HG03575 (cell line): ENCODE measurements around the gene RGS8.

Experiments used
- ATAC-seq: cut with Tn5 transposase; IDR thresholded peaks from one replicate; pipeline ENCODE4 v1.9.1; 2021; ENCODE audit not compliant: unreplicated experiment, insufficient number of reproducible peaks, low FRiP score; ENCODE audit errors: extremely low read depth

The RGS8 gene

GRCh38 chr1:182684116-182684828, at the start of gene RGS8:
TSS of gene RGS8 (minus strand) at chr1:182684587. CDS start at chr1:182669649, 14,938 bp downstream.
- ATAC-seq = no peak

GRCh38 chr1:182731852-182732575, 47.6 kb upstream of the RGS8 start:
- no peak for ATAC-seq

DNA sequence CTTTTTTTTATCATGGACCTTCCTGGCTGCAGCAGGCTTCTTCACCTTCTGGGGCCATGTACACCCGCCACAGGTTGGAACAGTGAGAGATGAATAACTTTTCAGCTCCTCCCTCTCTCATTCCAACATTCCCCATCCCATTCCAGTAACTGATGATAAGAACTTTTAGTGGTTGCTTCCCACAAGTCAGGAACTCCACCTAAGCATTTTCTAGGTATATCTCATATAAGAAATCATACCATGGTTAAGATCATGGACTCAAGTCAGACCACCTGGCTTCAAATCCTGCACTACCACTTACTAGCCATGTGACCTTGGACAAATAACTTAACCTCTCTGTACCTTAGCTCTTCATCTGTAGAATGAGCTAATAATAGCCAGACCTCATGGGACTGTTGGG, 42.5 kb upstream of the RGS8 start:
- no peak for ATAC-seq

DNA sequence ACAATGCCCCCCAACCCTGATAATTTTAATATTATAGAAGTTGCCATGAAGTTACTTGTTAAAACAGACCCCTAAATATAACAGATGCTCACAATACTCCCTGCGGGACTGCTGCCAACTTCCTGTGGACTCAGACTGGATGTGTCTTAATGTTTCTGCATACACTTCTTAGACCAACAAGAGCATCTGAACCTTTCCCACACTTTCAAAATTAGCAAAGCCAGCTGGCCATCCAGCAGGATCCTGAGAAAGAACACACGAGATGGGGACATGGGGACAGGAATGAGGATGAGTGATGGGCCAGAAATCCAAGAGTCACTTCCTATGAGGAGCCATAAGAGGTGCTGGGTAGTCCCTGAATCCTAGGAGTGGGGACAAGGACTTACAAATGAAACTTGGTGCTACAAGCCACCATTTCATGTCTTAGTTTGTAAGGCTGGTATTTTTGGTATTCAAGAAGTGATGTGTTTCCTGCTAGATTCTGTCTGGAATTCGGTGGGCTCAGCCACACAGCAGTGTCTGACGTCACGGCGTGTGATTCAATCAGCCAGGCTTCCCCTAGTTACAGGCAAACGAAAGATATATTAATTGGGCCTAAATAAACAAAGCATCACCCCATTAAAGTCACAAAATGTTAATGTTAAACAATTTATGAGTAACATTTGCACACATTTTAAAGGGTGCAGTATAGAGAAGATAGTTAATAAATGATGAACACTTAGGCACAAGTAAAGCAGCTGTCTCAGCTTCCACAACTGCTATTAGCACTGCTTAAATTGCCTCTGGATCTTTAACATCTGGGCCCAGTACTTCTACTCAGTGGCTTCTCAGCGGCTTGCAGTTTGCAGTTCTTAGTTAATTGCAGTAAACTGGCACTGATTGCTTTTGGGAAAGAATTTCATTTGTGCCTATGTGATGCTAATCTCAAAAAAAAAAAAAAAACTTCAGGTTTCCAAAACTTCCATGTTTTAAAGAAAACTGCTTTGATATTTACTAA, 41.2 kb upstream of the RGS8 start:
- no peak for ATAC-seq

DNA sequence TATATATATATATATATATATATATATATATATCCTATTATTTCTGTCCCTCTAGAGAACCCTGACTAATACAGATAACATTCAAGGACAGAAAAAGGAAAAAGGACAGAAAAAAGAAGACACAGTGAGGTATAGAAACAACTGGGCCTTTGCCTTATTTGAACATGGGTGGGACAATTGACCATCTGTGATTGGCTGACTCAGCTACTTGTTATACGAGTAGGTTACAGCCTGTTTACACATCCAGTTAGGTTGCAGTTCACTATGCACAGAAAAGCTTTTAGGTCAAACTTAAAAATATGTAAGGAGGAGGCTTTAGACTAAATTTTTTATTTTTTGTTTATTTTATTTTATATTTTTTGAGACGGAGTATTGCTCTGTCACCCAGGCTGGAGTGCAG, 39.8 kb upstream of the RGS8 start:
- no peak for ATAC-seq

DNA sequence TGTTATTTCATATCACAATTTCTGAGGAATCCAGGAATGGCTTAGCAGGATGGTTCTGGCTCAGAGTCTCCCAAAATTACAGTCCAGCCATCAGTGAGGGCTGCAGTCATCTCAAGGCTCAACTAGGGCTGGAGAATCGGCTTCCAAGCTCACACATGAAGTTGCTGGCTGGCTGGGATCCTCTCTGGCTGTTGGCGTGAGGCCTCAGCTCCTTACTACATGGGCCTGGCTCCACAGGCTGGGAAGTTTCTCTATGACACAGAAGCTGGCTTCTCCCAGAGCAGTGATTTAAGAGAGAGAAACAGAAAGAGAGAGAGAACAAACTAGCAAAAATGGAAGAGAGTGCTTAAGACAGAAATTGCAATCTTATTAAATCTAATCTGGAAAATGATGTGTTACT, 38.8 kb upstream of the RGS8 start:
- ATAC-seq = no peak

DNA sequence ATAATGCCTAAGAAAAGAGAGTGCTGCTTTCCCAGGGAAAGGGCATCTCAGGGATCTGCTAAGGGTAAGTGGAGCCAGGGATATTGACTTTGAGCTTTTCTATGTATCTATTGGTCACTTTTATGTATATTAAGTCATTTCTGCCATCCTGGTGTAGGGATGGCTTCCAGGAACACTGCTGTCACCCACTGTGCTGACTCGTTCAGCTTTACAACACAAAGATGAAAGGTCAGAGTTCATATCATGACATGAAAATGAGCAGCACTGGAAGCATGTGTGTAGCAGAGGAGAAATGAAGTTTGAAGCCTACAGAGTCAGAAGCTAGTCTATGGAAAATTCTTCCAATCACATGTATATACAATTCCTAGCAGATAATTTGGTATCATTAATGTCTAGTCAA, 37.1 kb upstream of the RGS8 start:
- ATAC-seq = no peak

GRCh38 chr1:182720463-182720862, 36.1 kb upstream of the RGS8 start:
- ATAC-seq = no peak

DNA sequence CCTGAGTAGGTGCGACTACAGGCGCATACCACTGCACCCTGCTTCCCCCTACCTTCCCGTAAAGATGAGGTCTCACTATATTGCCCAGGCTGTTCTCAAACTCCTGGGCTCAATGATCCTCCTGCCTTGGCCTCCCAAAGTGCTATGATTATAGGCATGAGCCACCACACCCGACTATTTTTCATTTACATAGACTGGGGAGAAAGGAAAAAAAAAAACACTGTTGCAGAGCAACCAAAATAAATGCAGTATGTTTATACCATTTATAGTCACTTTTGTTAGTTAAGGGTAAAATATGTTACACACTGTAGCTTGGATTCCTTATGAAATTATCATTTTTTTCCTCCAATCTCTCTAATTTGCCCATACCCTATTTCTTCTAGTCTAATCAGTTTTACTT, 35.2 kb upstream of the RGS8 start:
- ATAC-seq = no peak

GRCh38 chr1:182718311-182718710, 33.9 kb upstream of the RGS8 start:
- ATAC-seq = no peak

DNA sequence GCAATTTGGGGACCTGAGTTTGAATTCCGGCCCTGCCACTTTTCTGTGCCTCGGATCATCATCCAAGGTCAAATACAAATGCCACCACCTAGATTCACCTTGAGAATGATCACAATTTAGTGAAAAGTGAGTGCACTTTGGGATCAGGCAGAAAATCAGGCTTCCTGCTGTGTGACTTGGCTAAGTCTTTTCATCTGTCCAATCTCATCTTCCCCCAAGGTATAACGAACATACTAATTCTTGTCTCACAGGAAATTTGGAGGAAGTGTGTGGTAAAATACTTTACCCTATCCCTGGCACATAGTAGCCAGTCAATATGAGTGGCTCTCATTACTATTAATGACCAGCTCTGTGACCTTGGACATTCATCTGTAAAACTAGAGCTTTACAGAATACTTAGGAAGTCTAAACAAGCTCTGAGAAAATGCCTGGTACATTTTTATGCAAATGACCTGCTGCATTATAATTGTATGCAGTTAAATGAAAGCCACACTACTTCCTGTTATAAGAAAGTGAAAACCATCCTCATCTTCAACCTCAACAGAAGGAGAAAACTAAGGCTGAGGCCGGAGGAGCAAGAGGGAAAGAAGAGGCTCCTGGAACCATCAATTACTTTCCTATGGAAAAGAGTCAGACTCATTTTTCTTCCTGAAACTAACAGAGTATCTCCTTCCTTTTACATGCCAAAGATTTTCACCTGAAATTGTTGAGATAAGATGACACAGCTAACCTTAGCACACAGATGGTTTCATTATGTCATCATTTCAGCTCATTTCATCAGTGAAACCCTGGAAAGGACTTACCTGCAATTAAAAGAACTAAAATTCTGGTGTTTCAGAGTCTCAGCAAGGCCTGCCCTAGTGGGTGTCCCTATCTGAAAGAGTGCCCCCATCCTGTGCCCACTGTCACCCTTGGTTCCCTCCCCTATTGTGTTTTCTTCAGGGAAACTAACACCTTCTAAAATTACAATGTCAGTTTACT, 32.6 kb upstream of the RGS8 start:
- ATAC-seq = no peak

DNA sequence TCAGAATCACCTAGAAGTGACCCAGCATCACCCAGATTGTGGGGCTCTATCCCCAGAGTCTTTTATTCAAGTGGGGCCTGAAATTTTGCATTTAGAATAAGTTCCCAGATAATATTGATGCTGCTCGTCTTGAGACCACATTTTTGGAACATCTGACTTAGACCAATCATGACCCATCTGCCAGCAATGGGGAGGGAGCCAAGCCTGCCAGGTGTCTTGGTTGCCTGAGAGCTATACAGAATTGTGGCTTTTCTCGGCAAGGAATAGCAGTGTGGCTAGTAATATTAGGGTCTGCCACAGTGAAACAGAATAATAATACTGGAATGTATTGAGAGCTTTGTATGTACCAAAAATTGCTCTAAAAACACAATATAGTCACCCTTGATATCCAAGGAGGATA, 31.1 kb upstream of the RGS8 start:
- no peak for ATAC-seq

- no peak for ATAC-seq
Observed at GRCh38 chr1:182714546-182714945, 30.2 kb upstream of the RGS8 start.

GRCh38 chr1:182713939-182714338, 29.6 kb upstream of the RGS8 start:
- no peak for ATAC-seq

GRCh38 chr1:182713492-182713891, 29.1 kb upstream of the RGS8 start:
- ATAC-seq = no peak

DNA sequence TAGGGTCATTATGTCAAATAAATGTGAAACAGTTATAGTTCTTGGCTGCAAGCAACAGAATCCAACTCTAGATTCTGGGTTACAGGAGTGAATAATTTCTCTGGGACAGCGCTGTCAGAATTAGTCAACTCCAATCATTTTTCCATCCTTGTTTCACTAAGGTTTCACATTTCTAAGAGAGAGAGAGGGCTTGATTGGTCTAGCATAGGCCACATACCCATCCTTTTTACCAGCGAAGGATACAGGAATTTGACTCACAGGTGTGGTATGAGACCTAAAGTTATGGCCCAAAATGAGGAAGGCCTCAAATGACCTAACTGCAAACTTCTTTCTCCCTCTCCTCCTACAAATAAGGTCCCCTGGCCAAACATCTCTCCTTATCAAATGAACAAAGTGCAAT, 25.5 kb upstream of the RGS8 start:
- ATAC-seq = no peak

GRCh38 chr1:182709225-182709764, 24.9 kb upstream of the RGS8 start:
- ATAC-seq = no peak

GRCh38 chr1:182707122-182707521, 22.7 kb upstream of the RGS8 start:
- ATAC-seq = no peak
